MG63 (cell line): Measurements from ENCODE around the gene SPOP. TPM values are rescaled to one million over a fixed set of nuclear protein-coding genes. Genes with fewer than 3 reads are reported as not detected.

ENCODE experiments used
- total RNA-seq: library from RNA; depleted of rRNA; stranded (reverse); fragments of >200 nt; shearing (Covaris generic); gene quantifications from 2 replicates; pipeline ENCODE4 v1.2.3, GENCODE V29; 2014; ENCODE audit warnings: low replicate concordance; rRNA removed

SPOP gene
- total RNA-seq, 1 experiment from 2014 or later: 126 TPM

Other genes starting within 250 kb of the SPOP start
- 3.4 and 3.6 TPM in 2 replicates for gene NGFR, start 182.8 kb downstream of the SPOP start, total RNA-seq
- gene NXPH3, start 102.2 kb downstream of the SPOP start, total RNA-seq: 0.36 TPM in 1 of 2 replicates, not detected in the other
- gene SLC35B1, start 29.9 kb upstream of the SPOP start, total RNA-seq: 76.6 and 87.1 TPM in 2 replicates
- gene FAM117A, start 86.0 kb upstream of the SPOP start, total RNA-seq: 1.4 and 2.7 TPM in 2 replicates
- gene KAT7, start 110.6 kb upstream of the SPOP start, total RNA-seq: 31.0 and 40.6 TPM in 2 replicates
- not detected in 2 replicates for gene TAC4, start 170.0 kb upstream of the SPOP start, total RNA-seq